HEK293 (cell line): ENCODE measurements around the gene TERC.

Experiments used
- BCL11A ChIP-seq: fragments of 450-650 bp; formaldehyde crosslinking; IDR thresholded peaks from 2 replicates; pipeline ENCODE4 v1.5.1; 2016; ENCODE audit warnings: low read depth, missing biosample characterization, missing genetic modification characterization
- HOXD13 ChIP-seq: sonication (generic); formaldehyde crosslinking; IDR thresholded peaks from 2 replicates; pipeline ENCODE4 v1.8.0; 2022; ENCODE audit warnings: missing genetic modification reagents, borderline replicate concordance
- KLF10 ChIP-seq: fragments of 450-650 bp; IDR thresholded peaks from 2 replicates; pipeline ENCODE4 v1.5.1; 2018; ENCODE audit warnings: missing biosample characterization, mild to moderate bottlenecking, missing genetic modification characterization
- KLF16 ChIP-seq: fragments of 450-650 bp; formaldehyde crosslinking; IDR thresholded peaks from 2 replicates; pipeline ENCODE4 v1.5.1; 2017; ENCODE audit warnings: missing biosample characterization, missing genetic modification characterization
- KLF8 ChIP-seq: fragments of 450-650 bp; formaldehyde crosslinking; IDR thresholded peaks from 2 replicates; pipeline ENCODE4 v1.5.1; 2016; ENCODE audit warnings: missing biosample characterization, missing genetic modification characterization
- RBAK ChIP-seq: fragments of 450-650 bp; formaldehyde crosslinking; IDR thresholded peaks from 2 replicates; pipeline ENCODE4 v1.5.1; 2016; ENCODE audit warnings: missing biosample characterization, missing genetic modification characterization
- SP2 ChIP-seq: fragments of 450-650 bp; formaldehyde crosslinking; IDR thresholded peaks from 2 replicates; pipeline ENCODE4 v1.5.1; 2016; ENCODE audit warnings: missing biosample characterization, missing genetic modification characterization
- SP3 ChIP-seq: fragments of 450-650 bp; formaldehyde crosslinking; IDR thresholded peaks from 2 replicates; pipeline ENCODE4 v1.5.1; 2016; ENCODE audit warnings: missing biosample characterization, missing genetic modification characterization
- TRIM28 ChIP-seq: IDR thresholded peaks from 2 replicates; pipeline ENCODE4 v1.6.1; 2011; ENCODE audit warnings: low read length, control low read depth, borderline replicate concordance
- YY2 ChIP-seq: fragments of 450-650 bp; formaldehyde crosslinking; IDR thresholded peaks from 2 replicates; pipeline ENCODE4 v1.5.1; 2016; ENCODE audit warnings: missing biosample characterization, missing genetic modification characterization
- ZFP37 ChIP-seq: fragments of 450-650 bp; formaldehyde crosslinking; IDR thresholded peaks from 2 replicates; pipeline ENCODE4 v1.5.1; 2016; ENCODE audit warnings: missing biosample characterization, missing genetic modification characterization
- ZFP69B ChIP-seq: fragments of 450-650 bp; formaldehyde crosslinking; IDR thresholded peaks from 2 replicates; pipeline ENCODE4 v1.5.1; 2016; ENCODE audit warnings: missing biosample characterization, missing genetic modification characterization
- ZNF10 ChIP-seq: fragments of 450-650 bp; formaldehyde crosslinking; IDR thresholded peaks from 2 replicates; pipeline ENCODE4 v1.5.1; 2017; ENCODE audit warnings: missing biosample characterization, missing genetic modification characterization
- ZNF114 ChIP-seq: fragments of 450-650 bp; formaldehyde crosslinking; IDR thresholded peaks from 2 replicates; pipeline ENCODE4 v1.5.0; 2017; ENCODE audit warnings: missing biosample characterization, missing genetic modification characterization
- ZNF133 ChIP-seq: fragments of 450-650 bp; formaldehyde crosslinking; IDR thresholded peaks from 2 replicates; pipeline ENCODE4 v1.5.1; 2016; ENCODE audit warnings: missing biosample characterization, missing genetic modification characterization
- ZNF175 ChIP-seq: fragments of 450-650 bp; formaldehyde crosslinking; IDR thresholded peaks from 2 replicates; pipeline ENCODE4 v1.5.1; 2016; ENCODE audit warnings: missing biosample characterization, missing genetic modification characterization
- ZNF221 ChIP-seq: fragments of 450-650 bp; formaldehyde crosslinking; IDR thresholded peaks from 2 replicates; pipeline ENCODE4 v1.5.1; 2017; ENCODE audit warnings: missing biosample characterization, missing genetic modification characterization, borderline replicate concordance
- ZNF23 ChIP-seq: fragments of 450-650 bp; formaldehyde crosslinking; IDR thresholded peaks from 2 replicates; pipeline ENCODE4 v1.5.1; 2016; ENCODE audit warnings: missing biosample characterization, missing genetic modification characterization, borderline replicate concordance
- ZNF266 ChIP-seq: fragments of 450-650 bp; formaldehyde crosslinking; IDR thresholded peaks from 2 replicates; pipeline ENCODE4 v1.5.1; 2016; ENCODE audit warnings: missing biosample characterization, missing genetic modification characterization, low read depth
- ZNF433 ChIP-seq: fragments of 450-650 bp; formaldehyde crosslinking; IDR thresholded peaks from 2 replicates; pipeline ENCODE4 v1.5.1; 2016; ENCODE audit warnings: missing biosample characterization, missing genetic modification characterization, low read depth
- ZNF623 ChIP-seq: fragments of 450-650 bp; formaldehyde crosslinking; IDR thresholded peaks from 2 replicates; pipeline ENCODE4 v1.5.1; 2016; ENCODE audit warnings: missing biosample characterization, missing genetic modification characterization
- ZNF654 ChIP-seq: fragments of 450-650 bp; formaldehyde crosslinking; IDR thresholded peaks from 2 replicates; pipeline ENCODE4 v1.5.1; 2016; ENCODE audit warnings: low read depth, missing biosample characterization, missing genetic modification characterization
- ZNF747 ChIP-seq: fragments of 450-650 bp; formaldehyde crosslinking; IDR thresholded peaks from 2 replicates; pipeline ENCODE4 v1.5.1; 2016; ENCODE audit warnings: missing biosample characterization, missing genetic modification characterization
- ZNF830 ChIP-seq: fragments of 450-650 bp; IDR thresholded peaks from 2 replicates; pipeline ENCODE4 v1.5.0; 2018; ENCODE audit warnings: missing biosample characterization, missing genetic modification characterization, low read depth, mild to moderate bottlenecking, moderate library complexity
- TF ChIP-seq, protein P1 (sequence below): fragments of 450-650 bp; formaldehyde crosslinking; IDR thresholded peaks from 2 replicates; pipeline ENCODE4 v1.5.1; 2016; ENCODE audit warnings: missing biosample characterization, missing genetic modification characterization
- TF ChIP-seq, protein P2 (sequence below): sonication (generic); formaldehyde crosslinking; IDR thresholded peaks from 2 replicates; pipeline ENCODE4 v1.8.1; 2022; ENCODE audit warnings: mild to moderate bottlenecking, moderate library complexity, missing genetic modification reagents
- TF ChIP-seq, protein P3 (sequence below): fragments of 450-650 bp; IDR thresholded peaks from 2 replicates; pipeline ENCODE4 v1.5.1; 2018; ENCODE audit warnings: missing biosample characterization, missing genetic modification characterization
- TF ChIP-seq, protein P4 (sequence below): fragments of 450-650 bp; formaldehyde crosslinking; conservative IDR thresholded peaks from 2 replicates; pipeline ENCODE4 v1.5.1; 2016; ENCODE audit warnings: low read depth, missing biosample characterization, missing genetic modification characterization
- TF ChIP-seq, protein P5 (sequence below): fragments of 450-650 bp; formaldehyde crosslinking; IDR thresholded peaks from 2 replicates; pipeline ENCODE4 v1.5.1; 2016; ENCODE audit warnings: missing biosample characterization, missing genetic modification characterization, borderline replicate concordance

TERC gene

DNA sequence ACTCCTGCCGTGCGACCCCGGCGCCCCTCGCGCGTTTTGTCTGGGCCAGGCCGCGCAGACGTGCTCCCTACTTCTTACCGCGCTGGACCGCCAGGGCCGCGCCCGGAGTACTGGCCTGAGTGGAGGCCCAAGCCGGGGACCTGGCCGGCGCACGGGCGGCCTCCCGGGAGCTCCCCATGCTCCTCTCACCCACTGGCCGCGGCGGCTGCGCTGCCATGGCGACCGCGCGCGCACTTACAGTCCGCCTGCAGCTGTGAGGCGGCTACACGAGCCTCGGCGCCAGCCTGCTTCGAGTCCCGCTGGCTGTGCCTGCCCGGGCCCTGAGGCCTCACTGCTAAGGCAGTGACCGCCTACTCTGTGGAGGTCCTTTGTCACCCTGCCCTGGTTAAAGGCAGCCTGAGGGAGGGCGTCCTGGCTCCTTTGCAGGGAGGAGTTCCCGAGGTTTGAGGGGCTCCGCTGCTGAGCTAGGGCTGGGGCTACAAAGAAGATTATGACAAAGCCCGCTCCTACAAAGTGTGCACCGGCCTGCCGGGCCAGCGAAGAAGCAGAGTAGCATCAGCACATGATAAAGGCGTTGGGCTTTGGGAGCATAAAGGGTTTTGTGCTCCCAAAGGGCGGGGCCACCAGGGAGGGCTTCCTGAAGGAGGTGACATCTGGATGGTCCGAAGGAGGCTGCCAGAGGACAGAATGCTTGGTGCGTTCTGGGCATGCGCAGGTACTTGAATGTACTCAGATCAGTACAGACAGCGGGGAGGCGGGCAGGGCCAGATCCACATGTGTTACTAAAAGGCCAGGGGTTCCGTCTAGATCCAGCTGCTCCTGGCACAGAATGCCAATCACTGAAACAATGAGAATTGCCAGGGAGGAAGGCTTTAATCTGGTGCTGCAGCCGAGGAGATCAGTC is 47.7 kb upstream of the TERC start, which contains the start of the genes LRRC34 and LRRIQ4 (continued):
- TF ChIP-seq, protein P1, sequence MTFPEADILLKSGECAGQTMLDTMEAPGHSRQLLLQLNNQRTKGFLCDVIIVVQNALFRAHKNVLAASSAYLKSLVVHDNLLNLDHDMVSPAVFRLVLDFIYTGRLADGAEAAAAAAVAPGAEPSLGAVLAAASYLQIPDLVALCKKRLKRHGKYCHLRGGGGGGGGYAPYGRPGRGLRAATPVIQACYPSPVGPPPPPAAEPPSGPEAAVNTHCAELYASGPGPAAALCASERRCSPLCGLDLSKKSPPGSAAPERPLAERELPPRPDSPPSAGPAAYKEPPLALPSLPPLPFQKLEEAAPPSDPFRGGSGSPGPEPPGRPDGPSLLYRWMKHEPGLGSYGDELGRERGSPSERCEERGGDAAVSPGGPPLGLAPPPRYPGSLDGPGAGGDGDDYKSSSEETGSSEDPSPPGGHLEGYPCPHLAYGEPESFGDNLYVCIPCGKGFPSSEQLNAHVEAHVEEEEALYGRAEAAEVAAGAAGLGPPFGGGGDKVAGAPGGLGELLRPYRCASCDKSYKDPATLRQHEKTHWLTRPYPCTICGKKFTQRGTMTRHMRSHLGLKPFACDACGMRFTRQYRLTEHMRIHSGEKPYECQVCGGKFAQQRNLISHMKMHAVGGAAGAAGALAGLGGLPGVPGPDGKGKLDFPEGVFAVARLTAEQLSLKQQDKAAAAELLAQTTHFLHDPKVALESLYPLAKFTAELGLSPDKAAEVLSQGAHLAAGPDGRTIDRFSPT: peak; percentile 46; the same call in 1 of the 2 replicates
- TF ChIP-seq ZFP37 (tag by site-specific recombination) (no peak), KLF10 (tag by site-specific recombination) (no peak), ZNF433 (no peak), ZNF175 (no peak), ZNF221 (no peak), SP3 (peak; percentile 54; the same call in 1 of the 2 replicates), ZNF747 (tag by site-specific recombination) (no peak), ZNF114 (no peak), ZNF830 (tag by site-specific recombination) (no peak), ZNF266 (tag by site-specific recombination) (no peak), RBAK (tag by site-specific recombination) (no peak), SP2 (peak; percentile 61), ZNF23 (no peak), ZNF133 (tag by site-specific recombination) (no peak), BCL11A (no peak), KLF8 (tag by site-specific recombination) (no peak), KLF16 (0 out of 2 replicates have a peak, but pooled peaks have one; percentile 6), HOXD13 (CRISPR knock-in tag) (no peak), TRIM28 (peak; percentile 88), ZNF654 (tag by site-specific recombination) (no peak), YY2 (tag by site-specific recombination) (no peak), ZNF623 (tag by site-specific recombination) (no peak), ZNF10 (tag by site-specific recombination) (0 out of 2 replicates have a peak, but pooled peaks have one; percentile 24), ZFP69B (no peak)
- TF ChIP-seq, protein P2, sequence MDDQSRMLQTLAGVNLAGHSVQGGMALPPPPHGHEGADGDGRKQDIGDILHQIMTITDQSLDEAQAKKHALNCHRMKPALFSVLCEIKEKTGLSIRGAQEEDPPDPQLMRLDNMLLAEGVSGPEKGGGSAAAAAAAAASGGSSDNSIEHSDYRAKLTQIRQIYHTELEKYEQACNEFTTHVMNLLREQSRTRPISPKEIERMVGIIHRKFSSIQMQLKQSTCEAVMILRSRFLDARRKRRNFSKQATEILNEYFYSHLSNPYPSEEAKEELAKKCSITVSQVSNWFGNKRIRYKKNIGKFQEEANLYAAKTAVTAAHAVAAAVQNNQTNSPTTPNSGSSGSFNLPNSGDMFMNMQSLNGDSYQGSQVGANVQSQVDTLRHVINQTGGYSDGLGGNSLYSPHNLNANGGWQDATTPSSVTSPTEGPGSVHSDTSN: no peak
- TF ChIP-seq, protein P3, sequence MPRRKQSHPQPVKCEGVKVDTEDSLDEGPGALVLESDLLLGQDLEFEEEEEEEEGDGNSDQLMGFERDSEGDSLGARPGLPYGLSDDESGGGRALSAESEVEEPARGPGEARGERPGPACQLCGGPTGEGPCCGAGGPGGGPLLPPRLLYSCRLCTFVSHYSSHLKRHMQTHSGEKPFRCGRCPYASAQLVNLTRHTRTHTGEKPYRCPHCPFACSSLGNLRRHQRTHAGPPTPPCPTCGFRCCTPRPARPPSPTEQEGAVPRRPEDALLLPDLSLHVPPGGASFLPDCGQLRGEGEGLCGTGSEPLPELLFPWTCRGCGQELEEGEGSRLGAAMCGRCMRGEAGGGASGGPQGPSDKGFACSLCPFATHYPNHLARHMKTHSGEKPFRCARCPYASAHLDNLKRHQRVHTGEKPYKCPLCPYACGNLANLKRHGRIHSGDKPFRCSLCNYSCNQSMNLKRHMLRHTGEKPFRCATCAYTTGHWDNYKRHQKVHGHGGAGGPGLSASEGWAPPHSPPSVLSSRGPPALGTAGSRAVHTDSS: no peak
- TF ChIP-seq, protein P4, sequence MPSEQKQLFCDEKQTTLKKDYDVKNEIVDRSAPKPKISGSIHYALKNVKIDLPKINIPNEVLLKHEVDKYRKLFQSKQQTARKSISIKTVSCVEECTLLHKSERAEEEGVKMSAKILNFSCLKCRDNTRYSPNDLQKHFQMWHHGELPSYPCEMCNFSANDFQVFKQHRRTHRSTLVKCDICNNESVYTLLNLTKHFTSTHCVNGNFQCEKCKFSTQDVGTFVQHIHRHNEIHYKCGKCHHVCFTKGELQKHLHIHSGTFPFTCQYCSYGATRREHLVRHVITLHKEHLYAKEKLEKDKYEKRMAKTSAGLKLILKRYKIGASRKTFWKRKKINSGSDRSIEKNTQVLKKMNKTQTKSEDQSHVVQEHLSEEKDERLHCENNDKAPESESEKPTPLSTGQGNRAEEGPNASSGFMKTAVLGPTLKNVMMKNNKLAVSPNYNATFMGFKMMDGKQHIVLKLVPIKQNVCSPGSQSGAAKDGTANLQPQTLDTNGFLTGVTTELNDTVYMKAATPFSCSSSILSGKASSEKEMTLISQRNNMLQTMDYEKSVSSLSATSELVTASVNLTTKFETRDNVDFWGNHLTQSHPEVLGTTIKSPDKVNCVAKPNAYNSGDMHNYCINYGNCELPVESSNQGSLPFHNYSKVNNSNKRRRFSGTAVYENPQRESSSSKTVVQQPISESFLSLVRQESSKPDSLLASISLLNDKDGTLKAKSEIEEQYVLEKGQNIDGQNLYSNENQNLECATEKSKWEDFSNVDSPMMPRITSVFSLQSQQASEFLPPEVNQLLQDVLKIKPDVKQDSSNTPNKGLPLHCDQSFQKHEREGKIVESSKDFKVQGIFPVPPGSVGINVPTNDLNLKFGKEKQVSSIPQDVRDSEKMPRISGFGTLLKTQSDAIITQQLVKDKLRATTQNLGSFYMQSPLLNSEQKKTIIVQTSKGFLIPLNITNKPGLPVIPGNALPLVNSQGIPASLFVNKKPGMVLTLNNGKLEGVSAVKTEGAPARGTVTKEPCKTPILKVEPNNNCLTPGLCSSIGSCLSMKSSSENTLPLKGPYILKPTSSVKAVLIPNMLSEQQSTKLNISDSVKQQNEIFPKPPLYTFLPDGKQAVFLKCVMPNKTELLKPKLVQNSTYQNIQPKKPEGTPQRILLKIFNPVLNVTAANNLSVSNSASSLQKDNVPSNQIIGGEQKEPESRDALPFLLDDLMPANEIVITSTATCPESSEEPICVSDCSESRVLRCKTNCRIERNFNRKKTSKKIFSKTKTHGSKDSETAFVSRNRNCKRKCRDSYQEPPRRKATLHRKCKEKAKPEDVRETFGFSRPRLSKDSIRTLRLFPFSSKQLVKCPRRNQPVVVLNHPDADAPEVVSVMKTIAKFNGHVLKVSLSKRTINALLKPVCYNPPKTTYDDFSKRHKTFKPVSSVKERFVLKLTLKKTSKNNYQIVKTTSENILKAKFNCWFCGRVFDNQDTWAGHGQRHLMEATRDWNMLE (tag by site-specific recombination): no peak
- TF ChIP-seq, protein P5, sequence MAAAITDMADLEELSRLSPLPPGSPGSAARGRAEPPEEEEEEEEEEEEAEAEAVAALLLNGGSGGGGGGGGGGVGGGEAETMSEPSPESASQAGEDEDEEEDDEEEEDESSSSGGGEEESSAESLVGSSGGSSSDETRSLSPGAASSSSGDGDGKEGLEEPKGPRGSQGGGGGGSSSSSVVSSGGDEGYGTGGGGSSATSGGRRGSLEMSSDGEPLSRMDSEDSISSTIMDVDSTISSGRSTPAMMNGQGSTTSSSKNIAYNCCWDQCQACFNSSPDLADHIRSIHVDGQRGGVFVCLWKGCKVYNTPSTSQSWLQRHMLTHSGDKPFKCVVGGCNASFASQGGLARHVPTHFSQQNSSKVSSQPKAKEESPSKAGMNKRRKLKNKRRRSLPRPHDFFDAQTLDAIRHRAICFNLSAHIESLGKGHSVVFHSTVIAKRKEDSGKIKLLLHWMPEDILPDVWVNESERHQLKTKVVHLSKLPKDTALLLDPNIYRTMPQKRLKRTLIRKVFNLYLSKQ: no peak
